Gastroesophageal sphincter (tissue), 4 donors: ENCODE data around the gene STK25. TPM values are rescaled to one million over a fixed set of nuclear protein-coding genes. Genes with fewer than 3 reads are reported as not detected.

Experiments used
- ATAC-seq: fragments of 150-250 bp; one replicate; pipeline ENCODE4 v1.9.1; 2016; ENCODE audit warnings: mild to moderate bottlenecking, moderate library complexity
- H3K27ac ChIP-seq, 4 donors: fragments of 200-600 bp; sonication (generic) in 3 of 4; 1 replicate in 3 of 4; 2 replicates in 1 of 4; pipeline ENCODE4 v1.5.1; 2016 to 2019
- H3K27me3 ChIP-seq: fragments of 200-600 bp; sonication (generic); one replicate; pipeline ENCODE4 v1.5.1; 2019
- H3K36me3 ChIP-seq, 2 donors: fragments of 200-600 bp; sonication (generic); one replicate each; pipeline ENCODE4 v1.5.1; 2019; ENCODE audit warnings: control low read depth in 1 of 2
- H3K4me1 ChIP-seq, 3 donors: fragments of 200-600 bp; sonication (generic); 1 replicate in 2 of 3; 2 replicates in 1 of 3; pipeline ENCODE4 v1.5.1; 2016 to 2019; ENCODE audit warnings: control low read depth in 2 of 3
- H3K4me3 ChIP-seq, 2 donors: fragments of 200-600 bp; sonication (generic); one replicate each; pipeline ENCODE4 v1.5.1; 2019; ENCODE audit warnings: mild to moderate bottlenecking in 1 of 2, moderate library complexity in 1 of 2
- H3K9me3 ChIP-seq, 3 donors: fragments of 200-600 bp; sonication (generic); one replicate each; pipeline ENCODE4 v1.5.1; 2017 to 2019; ENCODE audit warnings: control low read depth in 2 of 3
- CTCF ChIP-seq, 4 experiments: fragments of 200-600 bp in 2 of 4; fragments of 450-650 bp in 2 of 4; sonication (generic) in 1 of 4; IDR thresholded peaks; one replicate each; pipeline ENCODE4 v1.5.1; 2017 to 2019; ENCODE audit warnings: antibody characterized with exemption in 4 of 4, mild to moderate bottlenecking in 2 of 4, moderate library complexity in 2 of 4
- EP300 ChIP-seq: sonication (generic); formaldehyde crosslinking; IDR thresholded peaks from one replicate; pipeline ENCODE4 v1.6.1; 2017; ENCODE audit warnings: antibody characterized with exemption, mild to moderate bottlenecking
- POLR2A ChIP-seq, 2 donors: fragments of 450-650 bp; IDR thresholded peaks; one replicate each; pipeline ENCODE4 v1.6.1; 2017; ENCODE audit warnings: antibody characterized with exemption in 2 of 2, mild to moderate bottlenecking in 2 of 2, moderate library complexity in 1 of 2
- POLR2AphosphoS5 ChIP-seq: sonication (generic); formaldehyde crosslinking; IDR thresholded peaks from one replicate; pipeline ENCODE4 v1.6.1; 2017; ENCODE audit warnings: antibody characterized with exemption
- WGBS, 2 donors: methylation state at CpG; one replicate each; pipeline ENCODE4 v1.1.5; 2018; ENCODE audit warnings: low coverage in 1 of 2; 5-methylcytosine and 5-hydroxymethylcytosine counted together
- total RNA-seq, 4 donors: library from RNA; depleted of rRNA; stranded (reverse); fragments of >200 nt; gene quantifications; one replicate each; pipeline ENCODE4 v1.1.0, GENCODE V29; 2016

Gene STK25
- total RNA-seq, 4 donors from 2014 or later = 125 to 234 (median 174) TPM

DNA sequence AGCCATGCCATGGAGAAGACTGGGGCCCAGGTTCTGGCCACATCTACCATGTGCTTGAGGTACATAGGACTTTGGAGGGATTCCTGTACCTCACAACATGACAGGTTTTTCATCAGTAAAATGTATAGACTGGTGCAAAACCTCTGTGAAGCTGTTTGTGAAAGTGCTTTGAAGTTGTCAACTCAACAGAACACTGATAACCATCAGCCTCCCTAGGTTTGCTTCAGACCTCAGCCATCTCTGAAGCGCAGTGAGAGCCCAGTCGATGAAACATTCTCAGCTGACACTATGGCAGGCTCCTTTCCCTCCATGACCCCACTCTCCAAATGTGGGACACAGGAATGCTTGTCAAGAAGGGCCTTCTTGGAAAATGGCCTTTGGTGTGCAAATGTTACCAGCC, 38.6 kb downstream of the STK25 start:
- Histone ChIP-seq H3K4me3 (no peak overlapping the region), H3K27me3 (no peaks in the 10 kb centered on the region), H3K4me1 (no peaks in the 10 kb centered on the region), H3K9me3 (no peaks in the 10 kb centered on the region), H3K36me3 (peaks cover 0 to 37% of the 10 kb centered on the region in 2 donors), H3K27ac (no peak overlapping the region)
- WGBS, 2 donors = 83% methylated on average over 2 of the region's 2 CpGs; no CpG with 5 or more reads in 1 of the 2 donors
- no peak for ATAC-seq
- no peak for TF ChIP-seq CTCF (IDR thresholded peaks at IDR 0.05)
- no peak for TF ChIP-seq POLR2A (IDR thresholded peaks at IDR 0.05)
- TF ChIP-seq POLR2AphosphoS5 = no peak
- no peak for TF ChIP-seq EP300

DNA sequence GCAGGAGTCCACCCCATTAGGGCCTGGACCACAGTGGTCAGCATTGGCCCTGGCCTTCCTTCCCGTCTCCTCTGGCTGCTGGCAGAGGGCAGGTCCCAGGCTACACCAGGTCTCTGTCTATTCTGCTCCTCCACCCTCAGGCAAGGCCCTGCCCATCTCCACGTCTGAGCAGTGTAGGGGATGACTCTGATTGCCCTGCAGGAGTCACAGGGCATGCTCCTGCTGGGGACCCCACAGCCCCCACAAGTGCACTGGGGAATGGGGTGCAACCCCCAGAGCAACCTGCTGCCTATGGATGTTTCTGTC, 40.0 kb downstream of the STK25 start:
- Histone ChIP-seq H3K36me3 (peaks cover 0 to 49% of the 10 kb centered on the region in 2 donors), H3K4me3 (no peak overlapping the region), H3K27ac (no peak overlapping the region), H3K27me3 (no peaks in the 10 kb centered on the region), H3K4me1 (no peaks in the 10 kb centered on the region), H3K9me3 (no peaks in the 10 kb centered on the region)
- ATAC-seq = no peak
- TF ChIP-seq CTCF (IDR thresholded peaks at IDR 0.05) (no peak), POLR2AphosphoS5 (no peak)
- 100% methylated on average over 1 of the region's 2 CpGs; no CpG with 5 or more reads in 1 of the 2 donors for WGBS, 2 donors

DNA sequence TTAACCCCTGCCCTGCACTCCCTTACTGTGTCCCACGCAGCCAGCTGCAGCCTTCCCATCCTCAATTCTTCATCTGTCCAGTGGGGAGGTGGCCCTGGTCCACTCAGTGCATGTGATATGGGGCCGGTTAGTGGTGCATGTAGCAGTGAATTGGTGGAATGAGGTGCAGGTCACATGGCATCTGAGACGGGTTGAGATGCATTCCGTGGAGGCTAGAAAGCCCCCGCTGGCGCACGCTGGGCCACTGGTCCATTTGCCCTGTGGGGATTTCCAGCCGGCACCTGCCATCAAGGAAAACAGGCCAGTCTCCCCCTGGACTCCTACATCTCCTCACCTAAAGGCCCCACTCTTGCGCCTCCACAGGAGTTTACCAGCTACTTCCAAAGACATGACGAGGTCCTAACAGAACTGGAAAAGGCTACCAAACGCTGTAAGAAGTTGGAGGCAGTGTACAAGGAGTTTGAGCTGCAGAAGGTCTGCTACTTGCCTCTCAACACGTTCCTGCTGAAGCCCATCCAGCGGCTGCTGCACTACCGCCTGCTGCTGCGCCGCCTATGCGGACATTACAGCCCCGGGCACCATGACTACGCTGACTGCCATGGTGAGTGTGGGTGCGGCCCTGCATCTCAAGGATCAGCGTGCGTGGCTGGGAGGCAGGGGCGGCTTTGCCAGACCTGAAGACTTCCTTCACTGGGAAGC, 40.5 kb downstream of the STK25 start:
- ATAC-seq = no peak
- Histone ChIP-seq H3K27ac (no peak overlapping the region), H3K9me3 (no peaks in the 10 kb centered on the region), H3K4me1 (no peaks in the 10 kb centered on the region), H3K27me3 (no peaks in the 10 kb centered on the region), H3K4me3 (no peak overlapping the region), H3K36me3 (peaks cover 0 to 54% of the 10 kb centered on the region in 2 donors)
- 76 to 90% methylated on average over 2 to 3 of the region's 23 CpGs for WGBS, 2 donors
- no peak for TF ChIP-seq CTCF (IDR thresholded peaks at IDR 0.05)
- no peak for TF ChIP-seq EP300
- TF ChIP-seq POLR2AphosphoS5 = no peak
- TF ChIP-seq POLR2A (IDR thresholded peaks at IDR 0.05) = no peak

DNA sequence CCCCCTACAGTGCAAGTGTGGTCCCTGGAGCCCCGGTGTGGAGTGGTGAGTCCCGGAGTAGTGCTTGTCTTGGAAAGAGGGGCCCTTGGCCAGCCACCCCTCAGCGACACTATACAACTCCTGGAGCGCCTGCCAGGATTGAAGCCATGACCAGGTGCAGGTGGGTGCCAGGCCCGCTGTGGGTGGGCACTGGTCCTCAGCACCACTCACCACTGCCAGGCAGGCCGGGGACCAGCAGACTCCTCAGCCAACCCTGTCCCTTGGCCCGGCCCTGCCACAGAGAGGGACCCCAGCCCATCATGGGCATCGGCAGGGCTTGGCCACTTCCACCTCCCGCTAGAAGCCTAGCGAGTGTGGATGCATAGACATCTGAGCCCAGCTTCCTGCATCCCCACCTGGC, 42.2 kb downstream of the STK25 start:
- ATAC-seq = no peak
- TF ChIP-seq EP300 = no peak
- no peak for TF ChIP-seq CTCF (IDR thresholded peaks at IDR 0.05)
- TF ChIP-seq POLR2A (IDR thresholded peaks at IDR 0.05) = no peak
- no peak for TF ChIP-seq POLR2AphosphoS5
- H3K36me3 ChIP-seq = peaks cover 0 to 62% of the 10 kb centered on the region in 2 donors
- H3K4me3 ChIP-seq = no peak overlapping the region
- H3K27ac ChIP-seq = no peak overlapping the region
- H3K4me1 ChIP-seq = no peaks in the 10 kb centered on the region
- no peaks in the 10 kb centered on the region for H3K9me3 ChIP-seq
- WGBS, 2 donors = 100% methylated on average over 1 of the region's 10 CpGs; no CpG with 5 or more reads in 1 of the 2 donors
- no peaks in the 10 kb centered on the region for H3K27me3 ChIP-seq

DNA sequence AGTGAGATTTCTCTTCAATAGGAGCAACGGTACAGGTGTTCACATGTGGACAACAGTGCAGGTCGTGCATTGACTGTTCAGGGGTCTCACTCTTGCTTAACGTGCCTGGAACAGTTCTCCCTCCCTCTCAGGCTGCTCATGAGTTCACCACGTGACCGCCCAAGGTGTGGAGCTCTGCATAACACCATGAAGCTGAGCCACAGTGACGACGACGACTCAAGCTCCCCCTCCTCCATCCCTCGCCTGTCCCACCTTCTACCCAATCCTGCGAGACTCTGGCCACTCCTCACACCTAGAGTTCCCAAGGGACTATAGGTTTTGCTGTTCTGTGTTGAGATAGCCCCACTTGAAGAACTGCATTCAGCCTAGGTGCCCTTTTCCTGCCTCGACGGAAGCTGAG, 42.8 kb downstream of the STK25 start:
- WGBS, 2 donors = 65 to 82% methylated on average over 2 to 4 of the region's 12 CpGs
- no peak overlapping the region for H3K27ac ChIP-seq
- no peaks in the 10 kb centered on the region for H3K4me1 ChIP-seq
- no peak for TF ChIP-seq POLR2AphosphoS5
- TF ChIP-seq POLR2A (IDR thresholded peaks at IDR 0.05) = no peak
- TF ChIP-seq CTCF (IDR thresholded peaks at IDR 0.05) = no peak
- no peak for TF ChIP-seq EP300
- no peaks in the 10 kb centered on the region for H3K27me3 ChIP-seq
- ATAC-seq = no peak
- no peaks in the 10 kb centered on the region for H3K9me3 ChIP-seq
- H3K4me3 ChIP-seq = no peak overlapping the region
- H3K36me3 ChIP-seq = peaks cover 0 to 59% of the 10 kb centered on the region in 2 donors
